Endothelial cell of umbilical vein (primary cell): ENCODE results near the gene GLIS2.

Experiments
- CTCF ChIP-seq, 2 donors: IDR thresholded peaks; 1 replicate in 1 of 2; 2 replicates in 1 of 2; pipeline ENCODE4 v1.5.1; 2011; ENCODE audit warnings: low read length in 2 of 2, mild to moderate bottlenecking in 2 of 2, moderate library complexity in 2 of 2, control low read depth in 1 of 2, inconsistent platforms in 1 of 2, low read depth in 1 of 2; ENCODE audit not compliant: insufficient read depth in 1 of 2; ENCODE audit errors: extremely low read depth in 1 of 2
- MAX ChIP-seq: IDR thresholded peaks from 2 replicates; pipeline ENCODE4 v1.6.1; 2011; ENCODE audit not compliant: insufficient read depth, insufficient read length
- POLR2A ChIP-seq: IDR thresholded peaks from 2 replicates; pipeline ENCODE4 v1.6.1; 2012; ENCODE audit warnings: low read depth, mild to moderate bottlenecking, control low read depth, low read length

GRCh38 chr16:4360538-4361021, 44.7 kb downstream of the GLIS2 start:
- TF ChIP-seq MAX (no peak), CTCF (IDR thresholded peaks at IDR 0.05; ENCODE audit: extremely low read depth in 1 of 2, insufficient read depth in 1 of 2, low read depth in 1 of 2, low read length in 2 of 2) (no peak), POLR2A (no peak)
